A549 (cell line): ENCODE results near the gene RNPEP. TPM values are rescaled to one million over a fixed set of nuclear protein-coding genes. Genes with fewer than 3 reads are reported as not detected.

Source experiments
- ATAC-seq, 2 experiments: fragments of 200-7000 bp in 1 of 2; fragments of >200 bp in 1 of 2; cut with Nextera tagmentation in 1 of 2; cut with Tn5 transposase in 1 of 2; 3 replicates each; pipeline versions ENCODE4 v1.8.0 to v1.9.1; 2018 to 2020; ENCODE audit warnings: mild to moderate bottlenecking in 1 of 2, moderate library complexity in 1 of 2
- CTCF ChIA-PET: fragments of 300-600 bp; sonication (Branson Sonifier 250); formaldehyde crosslinking; extraction: SDS; loops from one replicate; lab custom pipeline; 2021; ENCODE audit warnings: antibody characterized with exemption, inconsistent platforms; lab: Yijun Ruan, JAX
- POLR2A ChIA-PET: fragments of 350-600 bp; formaldehyde crosslinking; extraction: SDS; loops from one replicate; lab custom pipeline; 2021; ENCODE audit warnings: antibody characterized with exemption, inconsistent platforms; lab: Yijun Ruan, JAX
- DNase-seq, 2 experiments: peaks; one replicate each; pipeline versions ENCODE4 v3.0.0 to v3.0.0-alpha.2; 2011 to 2016; ENCODE audit warnings: low read depth in 1 of 2, low spot score in 1 of 2
- FAIRE-seq: peaks from 2 replicates; lab custom pipeline; 2011; peaks lifted over from hg19 to GRCh38; lab: Jason Lieb, UNC
- H3K27ac ChIP-seq, 2 experiments: fragments of >200 bp; sonication (Bioruptor Twin); formaldehyde crosslinking; 3 replicates each; pipeline ENCODE4 v1.5.1; 2016 to 2017
- H3K4me1 ChIP-seq: fragments of >200 bp; sonication (Bioruptor Twin); formaldehyde crosslinking; 3 replicates; pipeline ENCODE4 v1.6.1; 2016
- H3K4me2 ChIP-seq: fragments of >200 bp; sonication (Bioruptor Twin); formaldehyde crosslinking; 3 replicates; pipeline ENCODE4 v1.6.1; 2016
- H3K4me3 ChIP-seq: fragments of >200 bp; sonication (Bioruptor Twin); formaldehyde crosslinking; 3 replicates; pipeline ENCODE4 v1.5.1; 2016
- H3K9me3 ChIP-seq: fragments of >200 bp; sonication (Bioruptor Twin); formaldehyde crosslinking; 3 replicates; pipeline ENCODE4 v1.6.1; 2016
- ATOH8 ChIP-seq: fragments of 250-450 bp; sonication (Bioruptor Pico); IDR thresholded peaks from 2 replicates; pipeline ENCODE4 v1.5.0; 2020; ENCODE audit warnings: low read depth, mild to moderate bottlenecking, moderate library complexity
- BCL3 ChIP-seq: fragments of >200 bp; sonication (Bioruptor Twin); formaldehyde crosslinking; IDR thresholded peaks from 3 replicates; pipeline ENCODE4 v1.6.1; 2016
- BHLHE40 ChIP-seq: IDR thresholded peaks from 2 replicates; pipeline ENCODE4 v1.6.1; 2012; ENCODE audit warnings: low read depth, low read length, inconsistent platforms
- CBX2 ChIP-seq: fragments of 200-600 bp; sonication (generic); IDR thresholded peaks from 2 replicates; pipeline ENCODE4 v1.6.1; 2016; ENCODE audit warnings: low read depth, mild to moderate bottlenecking, borderline replicate concordance
- CEBPB ChIP-seq, 2 experiments: fragments of >200 bp in 1 of 2; sonication (Bioruptor Twin) in 1 of 2; formaldehyde crosslinking in 1 of 2; IDR thresholded peaks; 2 replicates each; pipeline ENCODE4 v1.6.1; 2012 to 2016
- EHF ChIP-seq: fragments of 250-450 bp; sonication (Bioruptor Pico); IDR thresholded peaks from 2 replicates; pipeline ENCODE4 v1.5.0; 2020; ENCODE audit warnings: mild to moderate bottlenecking
- EP300 ChIP-seq, 2 experiments: fragments of >200 bp; sonication (Bioruptor Twin); formaldehyde crosslinking; IDR thresholded peaks; 2 replicates in 1 of 2; 3 replicates in 1 of 2; pipeline ENCODE4 v1.6.1; 2016 to 2017
- ESRRA ChIP-seq: fragments of 150-350 bp; IDR thresholded peaks from 2 replicates; pipeline ENCODE4 v1.6.1; 2014; ENCODE audit warnings: mild to moderate bottlenecking, low read length, borderline replicate concordance
- FOSB ChIP-seq: fragments of 250-450 bp; sonication (Bioruptor Pico); IDR thresholded peaks from 2 replicates; pipeline ENCODE4 v1.5.0; 2020; ENCODE audit warnings: mild to moderate bottlenecking, moderate library complexity
- FOSL2 ChIP-seq, 2 experiments: fragments of 450-650 bp in 1 of 2; fragments of >200 bp in 1 of 2; sonication (Bioruptor Twin) in 1 of 2; formaldehyde crosslinking; IDR thresholded peaks; 2 replicates each; pipeline versions ENCODE4 v1.5.0 to v1.6.1; 2016 to 2020; ENCODE audit warnings: mild to moderate bottlenecking in 1 of 2, moderate library complexity in 1 of 2
- FOXS1 ChIP-seq: fragments of 250-450 bp; sonication (Bioruptor Pico); IDR thresholded peaks from 2 replicates; pipeline ENCODE4 v1.5.0; 2020; ENCODE audit warnings: mild to moderate bottlenecking, moderate library complexity
- HDAC2 ChIP-seq: fragments of 200-600 bp; sonication (generic); IDR thresholded peaks from 2 replicates; pipeline ENCODE4 v1.6.1; 2016
- HEYL ChIP-seq: fragments of 250-450 bp; sonication (Bioruptor Pico); IDR thresholded peaks from 2 replicates; pipeline ENCODE4 v1.8.0; 2021; ENCODE audit warnings: mild to moderate bottlenecking, moderate library complexity
- HOXB13 ChIP-seq: fragments of 250-450 bp; sonication (Bioruptor Pico); IDR thresholded peaks from 2 replicates; pipeline ENCODE4 v1.5.0; 2020; ENCODE audit warnings: low read depth, mild to moderate bottlenecking, moderate library complexity
- JUNB ChIP-seq: fragments of >200 bp; sonication (Bioruptor Twin); formaldehyde crosslinking; IDR thresholded peaks from 2 replicates; pipeline ENCODE4 v1.6.1; 2016
- KDM1A ChIP-seq: fragments of 200-600 bp; sonication (generic); IDR thresholded peaks from 2 replicates; pipeline ENCODE4 v1.6.1; 2016; ENCODE audit warnings: low read depth, mild to moderate bottlenecking
- NPAS2 ChIP-seq: fragments of 250-450 bp; sonication (Bioruptor Pico); IDR thresholded peaks from 2 replicates; pipeline ENCODE4 v1.8.0; 2022; ENCODE audit warnings: mild to moderate bottlenecking, moderate library complexity, borderline replicate concordance
- POLR2A ChIP-seq: IDR thresholded peaks from 2 replicates; pipeline ENCODE4 v1.6.1; 2012; ENCODE audit warnings: mild to moderate bottlenecking, low read length
- RAD21 ChIP-seq, 2 experiments: fragments of >200 bp in 1 of 2; sonication (Bioruptor Twin) in 1 of 2; formaldehyde crosslinking in 1 of 2; IDR thresholded peaks in 1 of 2; conservative IDR thresholded peaks in 1 of 2; 2 replicates in 1 of 2; 3 replicates in 1 of 2; pipeline ENCODE4 v1.6.1; 2012 to 2018; ENCODE audit warnings: inconsistent platforms in 1 of 2
- RARB ChIP-seq: fragments of 250-450 bp; sonication (Bioruptor Pico); IDR thresholded peaks from 2 replicates; pipeline ENCODE4 v1.8.0; 2021; ENCODE audit warnings: mild to moderate bottlenecking, moderate library complexity
- RCOR1 ChIP-seq: fragments of 150-350 bp; IDR thresholded peaks from 2 replicates; pipeline ENCODE4 v1.6.1; 2014; ENCODE audit warnings: antibody characterized with exemption, low read length, low read depth
- SMC3 ChIP-seq: fragments of >200 bp; sonication (Bioruptor Twin); formaldehyde crosslinking; IDR thresholded peaks from 3 replicates; pipeline ENCODE4 v1.6.1; 2018; ENCODE audit warnings: inconsistent platforms
- TP53 ChIP-seq: fragments of 250-450 bp; sonication (Bioruptor Pico); IDR thresholded peaks from 2 replicates; pipeline ENCODE4 v1.5.0; 2021; ENCODE audit warnings: mild to moderate bottlenecking, moderate library complexity
- ZFP36 ChIP-seq: fragments of 450-650 bp; IDR thresholded peaks from 2 replicates; pipeline ENCODE4 v1.6.1; 2014; ENCODE audit warnings: borderline replicate concordance; ENCODE audit not compliant: partially characterized antibody
- ZNF302 ChIP-seq: fragments of 250-450 bp; sonication (Bioruptor Pico); IDR thresholded peaks from 2 replicates; pipeline ENCODE4 v1.9.0; 2021; ENCODE audit warnings: inconsistent platforms, mild to moderate bottlenecking, moderate library complexity
- WGBS: methylation state at CpG from one replicate; pipeline ENCODE4 v1.1.6; 2017; ENCODE audit errors: missing lambda C conversion rate; 5-methylcytosine and 5-hydroxymethylcytosine counted together
- polyA plus RNA-seq, 4 experiments: library from polyadenylated mRNA; depleted of rRNA in 3 of 4; stranded (reverse); fragments of >200 nt; fragmentation: RNase III in 1 of 4; extraction: RNeasy Plus Mini Kit Qiagen cat#74134 plus additional on column Dnase treatment in 1 of 4; gene quantifications; 2 replicates in 3 of 4; 3 replicates in 1 of 4; pipeline ENCODE4 v1.2.3, GENCODE V29; 2011 to 2017
- TF ChIP-seq, protein P1 (sequence below): fragments of 250-450 bp; sonication (Bioruptor Pico); IDR thresholded peaks from 2 replicates; pipeline ENCODE4 v1.5.0; 2021; ENCODE audit warnings: mild to moderate bottlenecking, moderate library complexity, borderline replicate concordance
- TF ChIP-seq, protein P2 (sequence below): fragments of >200 bp; sonication (Bioruptor Twin); formaldehyde crosslinking; IDR thresholded peaks from 2 replicates; pipeline ENCODE4 v1.6.1; 2016

The RNPEP gene
- polyA plus RNA-seq, 2 of the 4 experiments (the other 2 are of a cell fraction), result 71.1 to 87.6 TPM

DNA sequence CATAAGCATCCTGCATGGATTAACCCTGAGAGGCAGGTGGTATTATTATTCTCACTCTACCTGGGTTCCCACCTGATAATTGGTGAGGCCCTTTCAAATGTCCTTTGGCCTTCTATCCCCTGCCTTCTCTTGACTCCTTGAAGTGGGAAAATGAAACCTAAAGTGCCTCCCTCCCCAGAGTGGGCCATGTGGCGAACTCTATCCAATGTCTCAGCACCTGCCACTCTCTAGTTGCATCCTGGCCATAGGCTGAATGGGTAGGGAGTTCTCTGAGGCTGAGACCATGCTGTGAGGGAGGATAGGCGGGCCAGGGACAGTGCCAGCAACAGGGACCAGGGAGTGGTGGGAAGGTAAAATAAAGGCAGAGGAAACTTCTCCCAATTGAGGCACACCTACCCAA lies 63.3 kb downstream of the RNPEP start:
- Histone ChIP-seq H3K4me2 (peak overlapping the region; percentile 55), H3K4me1 (peaks cover 83% of the 10 kb centered on the region), H3K9me3 (no peaks in the 10 kb centered on the region), H3K4me3 (no peak overlapping the region), H3K27ac (peak overlapping the region; percentile 85 to 97)
- no peak for TF ChIP-seq HOXB13 (CRISPR knock-in tag)
- TF ChIP-seq RAD21 (conservative IDR thresholded peaks at IDR 0.05 in 1 of 2, IDR thresholded peaks at IDR 0.05 in 1 of 2), result no peak
- TF ChIP-seq ZFP36, result no peak
- TF ChIP-seq RCOR1, result no peak
- no peak for TF ChIP-seq CBX2
- TF ChIP-seq BHLHE40, result no peak
- TF ChIP-seq ESRRA, result no peak
- TF ChIP-seq SMC3, result no peak
- TF ChIP-seq HEYL (CRISPR knock-in tag), result no peak
- no peak for TF ChIP-seq JUNB
- no peak for TF ChIP-seq HDAC2
- ChIA-PET CTCF (interaction anchor here (0.6 to 1.9 kb wide), 5 partner anchors 11 to 73 kb away, joined by 3 to 6 read pairs (median 5); partner anchors contain the start of gene ELF3), POLR2A (interaction anchor here (2.1 to 3.9 kb wide), 2 partner anchors 11 to 34 kb away, joined by 11 to 36 read pairs; partner anchors contain the start of gene ELF3)
- 100% methylated on average over 2 of the region's 2 CpGs for WGBS
- FAIRE-seq, result no peak
- no peak for ATAC-seq
- DNase-seq, result no peak

DNA sequence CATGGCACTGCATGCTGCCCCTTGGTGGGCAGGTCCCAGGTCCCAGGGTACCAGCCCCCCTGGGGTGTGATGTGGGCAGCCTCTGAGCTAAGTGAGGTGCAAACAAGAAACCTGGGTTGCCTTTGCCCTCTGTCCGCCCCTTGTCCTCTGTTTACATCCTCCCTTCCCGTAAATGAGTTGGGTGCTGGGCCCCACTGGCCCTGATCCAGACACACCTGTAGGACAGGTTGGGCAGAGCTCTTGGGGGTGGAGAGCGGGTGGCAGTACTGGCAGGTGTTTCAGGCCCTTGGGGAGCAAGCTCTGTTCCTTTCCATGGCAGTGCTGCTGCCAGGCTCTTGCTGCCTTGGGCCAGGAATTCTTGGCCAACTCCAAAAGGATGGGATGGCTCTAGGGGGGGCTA lies 63.8 kb downstream of the RNPEP start:
- CTCF ChIA-PET, result interaction anchor here (0.9 to 1.9 kb wide), 4 partner anchors 11 to 73 kb away, joined by 3 to 6 read pairs (median 6); partner anchors contain the start of gene ELF3

More for the DNA sequence above, 63.8 kb downstream of the RNPEP start:
- FAIRE-seq (no peak), ATAC-seq (peak; percentile 3 to 4; a peak in 2 of 6 replicates)
- TF ChIP-seq, protein P1, sequence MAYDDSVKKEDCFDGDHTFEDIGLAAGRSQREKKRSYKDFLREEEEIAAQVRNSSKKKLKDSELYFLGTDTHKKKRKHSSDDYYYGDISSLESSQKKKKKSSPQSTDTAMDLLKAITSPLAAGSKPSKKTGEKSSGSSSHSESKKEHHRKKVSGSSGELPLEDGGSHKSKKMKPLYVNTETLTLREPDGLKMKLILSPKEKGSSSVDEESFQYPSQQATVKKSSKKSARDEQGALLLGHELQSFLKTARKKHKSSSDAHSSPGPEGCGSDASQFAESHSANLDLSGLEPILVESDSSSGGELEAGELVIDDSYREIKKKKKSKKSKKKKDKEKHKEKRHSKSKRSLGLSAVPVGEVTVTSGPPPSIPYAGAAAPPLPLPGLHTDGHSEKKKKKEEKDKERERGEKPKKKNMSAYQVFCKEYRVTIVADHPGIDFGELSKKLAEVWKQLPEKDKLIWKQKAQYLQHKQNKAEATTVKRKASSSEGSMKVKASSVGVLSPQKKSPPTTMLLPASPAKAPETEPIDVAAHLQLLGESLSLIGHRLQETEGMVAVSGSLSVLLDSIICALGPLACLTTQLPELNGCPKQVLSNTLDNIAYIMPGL (CRISPR knock-in tag), result no peak
- TF ChIP-seq ATOH8 (CRISPR knock-in tag) (no peak), KDM1A (no peak), BCL3 (no peak), CEBPB (IDR thresholded peaks at IDR 0.05) (no peak), FOSB (no peak), FOXS1 (CRISPR knock-in tag) (peak; percentile 45; the same call in 1 of the 2 replicates), FOSL2 (IDR thresholded peaks at IDR 0.05) (no peak), FOSL2 (CRISPR knock-in tag; IDR thresholded peaks at IDR 0.05) (no peak), EHF (CRISPR knock-in tag) (peak; percentile 28; the same call in 1 of the 2 replicates), TP53 (no peak), EP300 (IDR thresholded peaks at IDR 0.05) (no peak), ZNF302 (no peak), NPAS2 (CRISPR knock-in tag) (no peak), RARB (no peak), HOXB13 (CRISPR knock-in tag) (peak; percentile 76; the same call in 1 of the 2 replicates), POLR2A (no peak)
- TF ChIP-seq, protein P2, sequence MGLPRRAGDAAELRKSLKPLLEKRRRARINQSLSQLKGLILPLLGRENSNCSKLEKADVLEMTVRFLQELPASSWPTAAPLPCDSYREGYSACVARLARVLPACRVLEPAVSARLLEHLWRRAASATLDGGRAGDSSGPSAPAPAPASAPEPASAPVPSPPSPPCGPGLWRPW, result no peak
- TF ChIP-seq, all 56 proteins: peak for 3
- Histone ChIP-seq H3K9me3 (no peaks in the 10 kb centered on the region), H3K4me2 (peak overlapping the region; percentile 55), H3K27ac (peak overlapping the region; percentile 85 to 97), H3K4me3 (no peak overlapping the region), H3K4me1 (peaks cover 83% of the 10 kb centered on the region)
- 80% methylated on average over 3 of the region's 3 CpGs for WGBS
- no peak for DNase-seq
- POLR2A ChIA-PET, result interaction anchor here (2.1 to 3.9 kb wide), 2 partner anchors 11 to 35 kb away, joined by 11 to 36 read pairs; partner anchors contain the start of gene ELF3
